Ecto neural progenitor cell (in vitro differentiated cells): ENCODE data around the gene PTPRG.
"Not testable (repeated sequence)": the region's sequence is repeated elsewhere in the genome, so short reads cannot be mapped to it uniquely, and the experiment has no call there.

Experiments
- DNase-seq: peaks from one replicate; pipeline ENCODE4 v3.0.0-alpha.2; 2018; ENCODE audit warnings: low spot score

PTPRG gene

DNA sequence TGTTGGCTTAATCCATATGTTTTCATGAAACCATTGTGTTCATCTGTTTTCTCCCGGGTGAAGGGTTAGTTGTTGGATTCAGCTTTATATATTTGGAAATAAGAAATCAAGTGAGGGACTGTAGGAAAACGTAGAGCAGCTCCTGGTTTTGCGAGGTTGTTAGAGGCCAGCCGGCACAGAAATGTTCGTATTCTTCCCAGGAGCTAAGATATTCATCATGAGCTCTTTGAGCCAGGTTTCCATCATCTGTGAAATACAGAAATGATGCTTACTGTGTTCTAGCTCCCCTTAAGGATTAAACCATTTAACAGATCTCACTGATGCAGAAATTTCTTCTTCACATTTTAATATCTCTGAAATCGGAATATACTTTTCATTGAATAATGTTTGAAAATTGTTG is 235.5 kb downstream of the PTPRG start:
- no peak for DNase-seq

DNA sequence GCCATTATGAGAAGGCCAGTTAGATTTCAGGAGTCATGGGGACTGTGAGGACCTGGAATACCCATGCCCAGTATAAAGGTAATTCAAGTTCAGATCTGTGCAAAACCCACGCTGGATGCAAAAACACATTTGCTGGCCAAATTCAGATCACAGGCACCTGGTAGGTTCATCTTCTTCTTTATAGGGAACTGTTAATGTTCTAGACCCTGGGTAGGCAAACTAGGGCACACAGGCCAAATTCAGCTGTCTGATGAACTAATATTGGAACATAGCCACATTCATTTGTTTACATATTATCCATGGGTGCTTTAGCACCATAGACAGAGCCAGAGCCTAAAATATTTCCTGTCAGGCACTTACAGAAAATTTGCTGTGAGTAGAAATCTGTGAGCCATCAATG is 241.4 kb downstream of the PTPRG start:
- DNase-seq = no peak

DNA sequence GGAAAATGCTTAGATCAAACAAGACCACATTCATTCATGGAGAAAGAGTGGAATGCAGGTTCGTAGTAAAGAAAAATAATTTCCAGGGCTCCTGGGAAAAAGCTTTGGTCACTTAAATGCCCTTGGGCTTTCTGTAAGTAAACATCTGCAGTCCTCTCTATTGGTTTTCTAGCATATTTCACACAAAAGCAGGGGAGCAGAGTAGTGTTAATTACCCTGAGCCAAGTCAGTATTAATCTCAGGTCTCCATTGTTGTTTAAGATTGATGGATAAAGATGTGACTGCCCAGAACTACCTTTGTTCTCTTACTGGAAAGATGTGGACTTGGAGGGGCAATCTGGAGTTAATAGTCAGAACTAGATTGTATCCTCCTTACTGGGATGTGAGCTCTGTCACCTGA is 242.6 kb downstream of the PTPRG start:
- DNase-seq = no peak

DNA sequence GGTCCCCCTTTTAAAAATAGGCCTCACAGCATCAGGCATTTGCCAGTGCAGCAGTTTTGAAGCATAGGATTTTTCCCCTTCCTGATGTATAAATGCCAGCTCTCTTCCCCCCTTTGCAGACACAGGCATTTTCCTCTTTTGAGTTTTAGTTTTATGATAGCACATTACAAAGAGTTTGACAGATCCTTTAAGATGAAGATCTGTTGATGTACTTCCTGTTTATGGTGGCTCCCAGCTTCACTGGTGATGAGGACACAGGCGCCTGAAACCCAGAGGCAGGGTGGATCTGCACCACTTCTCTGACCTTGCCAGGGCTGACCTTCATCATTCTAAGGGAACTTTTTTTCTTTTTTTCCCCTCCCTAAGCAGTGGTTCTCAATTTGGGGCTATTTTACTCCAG is 243.4 kb downstream of the PTPRG start:
- DNase-seq = no peak

DNA sequence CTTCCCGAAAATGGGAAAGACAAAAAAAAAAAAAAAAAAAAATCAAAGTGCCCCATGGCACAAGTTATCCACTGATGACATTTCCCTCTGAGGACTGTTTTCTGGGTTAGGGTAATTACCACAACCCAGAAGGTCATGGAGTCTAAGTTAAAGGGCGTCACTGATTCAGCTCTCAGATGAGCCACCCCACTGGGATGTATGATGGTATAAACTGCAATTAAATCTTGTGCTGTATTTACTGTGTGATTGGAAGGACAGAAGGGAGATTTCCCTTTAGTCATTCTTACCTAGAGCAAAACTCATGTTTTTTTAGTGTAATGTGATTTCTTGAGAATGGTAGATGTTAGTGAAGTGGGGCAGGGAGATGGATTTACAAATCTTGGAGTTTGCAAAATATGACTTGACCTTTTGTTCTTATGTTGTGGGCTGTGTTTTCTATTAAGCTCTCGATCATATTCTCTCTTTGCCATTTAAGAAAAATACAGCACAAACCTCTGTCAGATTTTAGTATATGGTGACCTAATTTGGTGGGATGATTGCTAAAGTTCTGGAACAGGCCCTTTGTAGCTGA is 244.2 kb downstream of the PTPRG start:
- DNase-seq = no peak

DNA sequence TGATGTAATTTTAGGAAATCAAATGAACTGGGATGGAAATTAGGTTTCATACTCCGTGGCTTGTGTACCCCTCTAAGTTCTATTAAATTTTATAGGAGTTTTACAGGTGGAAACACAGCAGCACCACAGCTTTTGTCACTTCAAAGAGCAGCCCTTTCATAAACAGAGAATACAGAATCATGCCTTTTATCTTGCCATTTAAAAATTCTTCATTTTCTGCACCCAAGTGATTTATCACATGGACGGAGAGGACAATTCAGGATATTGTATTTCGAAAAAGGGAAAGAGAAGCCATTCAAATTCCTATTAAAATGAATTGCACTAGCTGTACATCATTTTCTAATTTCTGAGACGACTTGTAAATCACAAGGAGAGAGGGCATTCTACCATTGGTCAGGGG is 245.4 kb downstream of the PTPRG start:
- DNase-seq = no peak

DNA sequence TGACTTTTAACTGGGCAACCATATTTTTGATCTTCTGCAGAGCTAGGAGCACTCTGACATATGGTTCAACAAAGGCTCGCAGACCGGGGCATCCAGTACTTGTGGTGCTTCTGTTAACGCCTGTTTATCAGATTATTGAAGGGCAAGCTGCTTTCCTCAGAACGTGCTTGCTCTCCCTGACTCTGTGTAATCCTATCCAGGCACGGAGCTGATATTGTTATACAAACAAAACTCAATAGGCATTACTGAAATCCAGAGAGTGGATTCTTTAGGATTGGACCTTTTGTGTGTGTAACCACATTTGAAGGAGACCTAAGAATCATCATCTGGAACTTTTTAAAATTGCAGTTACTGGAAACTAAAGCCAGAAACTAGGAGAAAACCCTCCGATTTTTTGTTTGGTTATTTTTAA is 246.5 kb downstream of the PTPRG start:
- DNase-seq = no peak

DNA sequence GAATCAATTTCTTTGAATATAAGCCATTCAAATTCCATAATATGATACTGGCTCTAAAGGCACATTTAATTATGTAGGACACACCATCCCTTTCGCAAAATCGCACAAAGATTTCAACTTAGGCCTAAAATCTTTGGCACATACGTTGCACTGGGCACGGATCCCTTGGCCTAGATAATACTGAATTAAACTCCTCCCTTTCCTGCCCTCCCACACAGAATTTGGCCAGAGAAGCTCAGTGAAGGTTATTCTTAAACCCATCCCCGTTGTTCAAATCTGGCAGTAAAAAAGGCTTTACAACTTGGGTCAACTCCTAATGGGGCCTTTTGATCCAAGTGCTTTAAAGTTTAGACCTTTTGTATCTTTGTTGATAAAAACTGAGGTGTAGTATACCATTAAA is 247.2 kb downstream of the PTPRG start:
- no peak for DNase-seq

DNA sequence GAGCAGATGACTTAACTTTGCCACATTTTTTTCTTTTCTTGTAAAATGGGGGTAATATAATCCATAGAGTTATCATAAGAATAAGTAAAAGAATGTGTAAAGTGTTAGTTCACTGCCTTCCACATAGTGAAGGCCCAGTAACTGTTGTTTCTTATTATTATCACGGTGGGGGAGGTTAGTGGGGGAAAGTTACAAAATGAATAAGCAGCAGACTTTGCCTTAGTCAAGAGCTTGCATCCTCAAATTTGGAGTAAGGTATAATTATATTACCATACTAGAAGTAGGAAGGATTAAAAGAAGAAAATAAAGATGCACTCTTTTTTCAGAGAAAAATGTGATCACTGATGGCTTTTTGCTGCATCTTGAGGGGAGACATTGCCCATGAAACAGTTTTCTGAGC is 247.6 kb downstream of the PTPRG start:
- DNase-seq = no peak

DNA sequence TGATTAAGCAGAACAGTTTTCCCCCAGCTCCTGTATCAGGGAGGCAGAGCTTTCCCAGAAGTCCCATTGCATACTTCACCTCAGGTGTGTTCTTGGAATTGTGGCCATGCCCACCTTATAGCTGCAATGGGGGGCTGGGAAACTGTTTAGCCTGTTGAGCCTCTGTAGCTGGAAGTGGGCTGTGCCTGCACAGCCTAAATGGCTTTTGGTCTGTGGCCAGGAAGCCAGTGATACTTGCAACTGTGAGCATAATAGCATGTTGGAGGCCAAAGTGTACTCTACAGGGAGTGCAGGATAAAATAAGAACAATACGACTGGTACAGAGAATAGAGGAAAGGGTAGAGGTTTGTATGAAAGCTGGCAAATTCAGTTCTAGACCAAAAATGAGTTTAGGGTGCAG is 248.5 kb downstream of the PTPRG start:
- DNase-seq = no peak

DNA sequence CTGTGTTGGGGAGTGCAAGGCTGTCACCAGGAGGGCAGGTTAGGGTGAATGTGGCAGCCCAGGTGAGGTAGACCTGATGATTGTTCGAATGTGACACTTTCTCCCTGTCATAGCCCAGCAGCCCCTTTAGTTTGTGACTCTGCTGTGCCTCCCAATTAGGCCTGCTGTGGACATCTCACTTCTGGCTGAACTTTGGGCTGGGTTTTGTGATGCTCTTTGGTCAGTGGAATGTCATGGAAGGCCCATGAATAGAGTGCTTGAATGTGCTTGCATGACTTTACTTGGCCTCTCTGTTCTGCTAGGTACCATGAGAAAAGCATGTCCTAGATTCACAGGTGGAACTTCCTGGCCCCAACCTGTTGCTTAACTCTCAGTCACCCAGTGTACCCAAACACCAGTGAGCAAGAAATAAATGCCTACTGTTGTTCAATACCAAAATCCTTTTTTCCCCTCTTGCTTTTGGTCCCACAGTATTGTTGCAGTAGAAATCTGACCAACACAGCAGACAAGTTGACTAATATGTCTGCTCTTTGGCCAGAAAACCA is 249.7 kb downstream of the PTPRG start:
- no peak for DNase-seq

DNA sequence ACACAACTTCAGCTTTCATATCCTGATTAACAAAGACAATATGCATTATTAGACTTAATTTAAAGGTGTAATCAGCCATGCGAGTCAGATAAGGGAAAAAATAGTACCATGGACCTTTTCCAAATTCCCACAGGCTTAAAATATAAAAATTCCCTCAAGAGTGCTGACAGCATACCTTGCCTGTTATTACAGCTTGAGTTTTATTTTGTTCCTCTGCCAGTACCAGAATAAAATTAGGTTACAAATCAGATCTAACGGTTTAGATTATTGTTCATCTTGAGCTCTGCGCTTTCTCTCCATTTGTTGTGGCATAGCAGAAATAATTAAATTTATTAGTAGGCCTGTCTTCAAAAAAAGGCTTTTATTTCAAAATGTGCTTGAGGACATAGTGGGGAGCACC is 250.3 kb downstream of the PTPRG start:
- no peak for DNase-seq

DNA sequence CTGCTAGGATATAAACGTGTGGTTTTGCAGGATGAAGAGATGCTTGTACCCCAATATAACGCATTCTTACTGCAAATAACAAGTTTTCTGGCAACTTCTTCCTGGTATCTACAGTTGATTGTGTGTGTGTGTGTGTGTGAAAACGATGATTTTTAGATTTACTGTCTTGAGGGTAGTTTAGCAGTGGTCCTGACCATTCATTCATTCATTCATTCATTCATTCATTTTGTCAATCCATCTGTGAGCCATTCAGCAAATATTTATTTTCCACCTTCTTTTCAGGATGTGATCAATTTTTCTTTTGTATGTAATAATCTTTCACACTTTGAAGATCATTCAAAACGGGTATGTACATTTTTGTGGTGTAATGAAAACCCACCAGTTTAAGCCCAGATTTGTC is 250.7 kb downstream of the PTPRG start:
- no peak for DNase-seq

DNA sequence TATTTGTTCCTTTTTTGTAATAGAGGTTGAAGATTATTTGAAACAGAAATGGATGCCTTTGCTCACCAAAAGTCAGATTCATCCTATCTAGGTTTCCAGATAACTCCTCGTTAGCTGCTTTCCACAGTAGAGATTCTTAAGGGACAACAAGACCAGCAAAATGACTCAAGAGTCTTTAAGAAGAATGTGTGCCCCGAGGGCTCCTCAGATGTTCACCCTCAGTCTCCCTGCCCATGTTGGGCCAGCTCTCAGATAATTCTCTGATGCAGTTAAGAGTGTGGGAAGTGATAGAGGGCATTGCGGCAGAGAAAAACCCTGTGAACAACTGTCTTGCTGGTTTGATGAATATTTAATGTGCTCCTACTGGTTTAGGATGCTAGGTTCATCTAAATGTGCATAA is 251.1 kb downstream of the PTPRG start:
- DNase-seq = no peak

DNA sequence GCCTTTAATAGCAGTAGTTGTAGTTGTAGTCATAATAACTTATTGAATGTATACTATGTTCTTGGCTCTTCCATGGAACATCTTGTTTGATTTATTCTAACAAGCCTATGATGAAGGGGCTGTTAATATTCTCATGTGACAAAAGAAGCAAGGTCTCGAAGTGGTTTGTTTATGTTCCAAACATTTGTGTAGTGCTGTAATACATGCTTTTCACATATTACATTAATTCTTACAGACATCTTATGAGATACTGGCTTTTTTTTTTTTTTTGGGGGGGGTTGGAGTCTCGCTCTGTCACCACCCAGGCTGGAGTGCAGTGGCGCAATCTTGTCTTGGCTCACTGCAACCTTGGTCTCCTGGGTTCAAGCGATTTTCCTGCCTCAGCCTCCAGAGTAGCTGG is 252.3 kb downstream of the PTPRG start:
- no peak for DNase-seq

DNA sequence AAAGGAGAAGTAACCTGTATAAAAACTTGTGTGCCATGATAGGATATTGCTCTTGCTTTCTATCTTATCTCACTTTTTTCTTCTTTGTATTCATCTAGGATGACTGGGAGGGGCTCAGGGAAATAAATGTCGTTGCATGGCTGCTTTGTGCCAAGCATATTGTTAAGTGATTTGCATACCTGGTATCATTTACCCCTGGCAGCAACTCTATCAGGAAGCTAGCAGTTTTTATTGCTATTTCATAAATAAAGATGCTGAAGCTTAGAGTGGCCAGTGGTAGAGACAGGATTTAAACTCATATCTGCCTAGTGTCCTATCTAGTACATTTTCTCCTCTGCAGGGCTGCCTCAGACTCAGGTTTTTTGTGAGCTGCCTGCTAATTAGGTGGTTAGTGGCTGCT is 253.3 kb downstream of the PTPRG start:
- no peak for DNase-seq

DNA sequence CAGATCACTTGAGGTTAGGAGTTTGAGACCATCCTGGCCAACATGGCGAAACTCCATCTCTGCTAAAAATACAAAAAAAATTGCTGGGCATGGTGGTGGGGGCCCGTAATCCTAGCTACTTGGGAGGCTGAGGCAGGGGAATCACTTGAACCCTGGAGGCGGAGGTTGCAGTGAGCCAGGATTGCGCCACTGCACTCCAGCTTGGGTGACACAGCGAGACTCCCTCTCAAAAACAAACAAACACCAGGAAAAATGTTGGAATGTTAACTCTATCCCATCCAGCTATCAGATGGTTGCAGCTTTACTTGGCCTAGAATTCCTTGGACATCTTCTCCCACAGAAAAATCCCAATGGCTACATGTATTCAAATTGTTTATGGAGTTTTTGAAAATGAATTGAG is 254.9 kb downstream of the PTPRG start:
- DNase-seq = not testable (repeated sequence)

DNA sequence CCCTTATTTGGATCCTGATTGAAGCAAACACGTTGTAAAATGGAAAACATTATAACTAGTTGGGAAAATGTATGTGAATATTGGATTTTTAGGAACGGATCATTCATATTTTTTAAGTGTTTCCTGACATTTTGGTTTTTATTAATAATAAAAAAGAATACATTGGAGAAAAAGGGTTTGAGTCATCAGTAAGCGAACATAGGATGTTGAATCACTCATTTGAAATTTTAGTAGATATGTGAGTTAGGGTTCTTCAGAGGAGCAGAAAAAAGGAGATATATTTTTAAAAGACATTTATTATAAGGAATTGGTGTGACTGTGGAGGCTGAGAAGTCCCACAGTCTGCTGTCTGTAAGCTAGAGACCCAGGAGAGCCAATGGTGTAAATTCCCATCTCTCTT is 258.5 kb downstream of the PTPRG start:
- DNase-seq = no peak

DNA sequence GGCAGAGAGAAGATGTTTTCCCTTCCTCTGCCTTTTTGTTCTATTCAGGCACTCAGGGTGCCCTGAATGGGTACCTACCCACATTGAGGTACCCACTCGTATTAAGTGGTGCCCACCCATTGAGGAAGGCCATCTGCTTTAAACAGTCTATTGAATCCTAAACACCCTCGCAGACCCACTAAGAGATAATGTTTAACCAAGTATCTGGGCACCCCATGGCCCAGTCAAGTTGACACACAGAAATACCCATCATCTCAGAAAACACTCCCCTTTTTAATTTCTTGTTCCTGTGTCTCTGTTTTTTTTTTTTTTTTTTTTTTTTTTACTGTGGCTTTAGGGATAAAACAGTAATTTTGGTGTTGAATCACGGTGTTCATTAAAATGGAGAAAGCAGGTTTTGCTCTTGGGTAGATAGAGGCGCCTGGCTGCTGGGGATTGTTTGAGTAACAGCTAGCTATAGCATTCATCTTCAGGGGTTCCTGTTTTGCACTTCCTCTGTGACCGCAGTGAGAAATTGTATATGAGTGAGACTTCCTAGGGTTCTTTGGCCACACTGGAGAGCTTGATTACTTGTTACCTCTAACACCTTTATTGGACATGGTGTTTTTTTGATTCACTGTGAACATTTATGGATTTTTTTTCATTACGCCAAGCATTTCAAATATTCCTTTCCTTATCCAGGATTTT is 259.1 kb downstream of the PTPRG start:
- no peak for DNase-seq

DNA sequence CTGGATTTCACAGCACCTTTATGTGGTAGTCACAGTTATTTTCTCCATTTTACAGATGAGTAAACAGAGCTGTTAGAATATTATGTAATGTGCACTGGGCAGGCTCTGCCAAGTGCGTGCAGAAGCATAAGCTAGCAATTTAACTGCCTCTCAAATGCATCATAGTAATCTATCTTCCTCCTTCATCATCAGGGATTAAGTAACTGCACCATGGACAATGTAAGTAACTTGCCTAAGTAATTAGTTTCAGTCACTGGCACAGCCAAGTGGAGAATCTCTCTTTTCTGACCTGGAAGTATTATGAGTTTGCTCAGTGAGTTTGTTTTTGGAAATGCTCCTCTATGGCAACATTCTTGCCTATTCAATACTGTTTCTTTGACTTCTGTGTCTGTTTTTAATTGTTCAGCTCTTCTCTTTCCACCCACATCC is 260.5 kb downstream of the PTPRG start:
- DNase-seq = no peak

DNA sequence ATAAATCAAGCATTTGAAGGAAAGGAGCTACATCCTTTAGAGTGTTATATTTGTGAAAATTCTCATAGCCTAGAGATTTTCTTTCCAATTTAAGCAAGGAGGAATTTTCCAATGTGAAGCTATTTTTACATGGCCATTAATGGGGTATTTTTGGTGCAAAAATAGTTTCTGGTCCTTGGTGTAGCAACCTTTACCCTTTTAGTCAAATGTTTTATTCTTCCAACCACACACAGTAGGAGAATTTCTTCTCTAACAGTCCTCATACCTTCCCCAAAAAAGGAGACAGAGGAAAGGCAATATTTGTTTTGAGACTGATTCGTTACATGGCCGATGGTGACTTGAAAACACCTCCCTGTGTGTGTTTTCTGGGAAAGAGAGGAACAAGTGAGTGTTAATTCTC is 261.2 kb downstream of the PTPRG start:
- no peak for DNase-seq

DNA sequence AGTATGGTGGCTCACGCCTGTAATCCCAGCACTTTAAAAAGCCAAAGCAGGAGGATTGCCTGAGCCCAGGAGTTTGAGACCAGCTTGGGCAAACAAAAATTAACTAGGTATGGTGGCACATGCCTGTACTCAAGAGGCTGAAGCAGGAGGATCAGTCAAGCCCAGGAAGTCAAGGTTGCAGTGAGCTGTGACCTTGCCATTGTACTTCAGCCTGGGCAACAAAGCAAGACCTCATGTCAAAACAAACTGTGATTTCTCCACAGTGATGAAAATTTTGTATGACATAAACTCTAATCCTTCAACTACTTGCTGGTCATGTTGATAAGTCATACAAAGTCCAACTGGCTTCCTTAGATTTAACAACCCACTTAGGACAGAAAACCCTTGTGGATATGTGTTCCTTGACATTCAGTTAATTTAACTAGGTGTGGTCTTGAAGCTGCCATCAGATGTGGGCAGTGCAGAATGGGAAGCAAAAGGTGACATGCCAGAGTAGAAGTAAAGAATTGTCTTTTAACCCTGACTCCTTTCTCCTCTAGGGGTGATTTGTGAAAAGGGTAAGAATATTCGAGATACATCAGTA is 263.3 kb downstream of the PTPRG start:
- DNase-seq = no peak

DNA sequence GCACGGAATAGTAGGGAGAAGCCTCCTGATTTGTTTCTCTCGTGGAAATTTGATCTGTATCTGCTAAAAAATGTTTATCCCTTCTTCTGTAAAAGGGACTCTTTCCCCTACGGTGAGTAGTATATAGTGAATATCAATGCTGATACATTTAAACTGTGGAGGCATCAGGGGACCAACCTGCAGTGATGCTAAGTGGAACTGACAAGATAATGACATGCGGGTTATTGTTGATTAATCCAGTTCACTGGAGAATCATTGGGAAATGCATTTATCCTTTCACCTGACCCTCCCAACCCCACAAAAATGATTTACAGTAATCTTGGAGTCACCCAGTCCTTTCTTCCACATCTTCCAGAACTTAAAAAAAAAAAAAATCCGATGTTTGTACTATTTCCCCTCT is 264.8 kb downstream of the PTPRG start:
- no peak for DNase-seq
